Cardiac muscle cell (in vitro differentiated cells and primary cell): ENCODE results near the gene UBN2. TPM values are rescaled to one million over a fixed set of nuclear protein-coding genes. Genes with fewer than 3 reads are reported as not detected.
A peak's percentile ranks its signal among the peaks of the same experiment; 100 is the strongest.
"Not testable (repeated sequence)": the region's sequence is repeated elsewhere in the genome, so short reads cannot be mapped to it uniquely, and the experiment has no call there.

Experiments used
- DNase-seq, 2 donors: peaks; one replicate each; pipeline versions ENCODE4 v3.0.0 to v3.0.0-alpha.2; 2010 to 2017; ENCODE audit warnings: low read depth in 1 of 2, low spot score in 1 of 2
- H3K27ac ChIP-seq: fragments of 200-600 bp; sonication (generic); 2 replicates; pipeline ENCODE4 v1.5.1; 2016
- H3K27me3 ChIP-seq: fragments of 200-600 bp; sonication (generic); 2 replicates; pipeline ENCODE4 v1.6.0; 2016; ENCODE audit warnings: control low read depth
- H3K36me3 ChIP-seq: fragments of 200-600 bp; sonication (generic); 2 replicates; pipeline ENCODE4 v1.5.1; 2016; ENCODE audit warnings: control low read depth
- H3K4me1 ChIP-seq: fragments of 200-600 bp; sonication (generic); 2 replicates; pipeline ENCODE4 v1.8.1; 2017; ENCODE audit warnings: low read depth, mild to moderate bottlenecking, mixed run types
- H3K4me3 ChIP-seq: fragments of 200-600 bp; sonication (generic); 2 replicates; pipeline ENCODE4 v1.5.1; 2016; ENCODE audit warnings: mild to moderate bottlenecking
- H3K9me3 ChIP-seq: fragments of 200-600 bp; sonication (generic); 2 replicates; pipeline ENCODE4 v1.5.1; 2017; ENCODE audit warnings: low read depth, mild to moderate bottlenecking, control low read depth
- CTCF ChIP-seq: IDR thresholded peaks from 2 replicates; pipeline ENCODE4 v1.5.1; 2012; ENCODE audit warnings: low read depth, mild to moderate bottlenecking, low read length
- polyA plus RNA-seq: library from polyadenylated mRNA; unstranded; fragments of >200 nt; fragmentation: Nextera tagmentation; extraction: Ambion mirVana; gene quantifications from 2 replicates; pipeline ENCODE4 v1.2.1, GENCODE V29; 2016
- total RNA-seq: library from RNA; depleted of rRNA; stranded (reverse); fragments of >200 nt; gene quantifications from 2 replicates; pipeline ENCODE4 v1.2.3, GENCODE V29; 2016

Gene UBN2
- total and polyA plus RNA-seq, 2 experiments from 2014 or later = 5.5 to 11.2 TPM

- Histone ChIP-seq H3K27ac (no peak overlapping the region), H3K27me3 (no peaks in the 10 kb centered on the region), H3K4me1 (no peaks in the 10 kb centered on the region), H3K4me3 (no peak overlapping the region), H3K36me3 (no peaks in the 10 kb centered on the region), H3K9me3 (no peaks in the 10 kb centered on the region)
- TF ChIP-seq CTCF = no peak
- no peak for DNase-seq
Observed at GRCh38 chr7:139329119-139329518, 98.1 kb downstream of the UBN2 start.

GRCh38 chr7:139330333-139331030 lies 99.4 kb downstream of the UBN2 start:
- no peak overlapping the region for H3K4me3 ChIP-seq
- no peaks in the 10 kb centered on the region for H3K4me1 ChIP-seq
- H3K27ac ChIP-seq = no peak overlapping the region
- H3K36me3 ChIP-seq = no peaks in the 10 kb centered on the region
- no peaks in the 10 kb centered on the region for H3K9me3 ChIP-seq
- H3K27me3 ChIP-seq = no peaks in the 10 kb centered on the region
- DNase-seq = no peak
- no peak for TF ChIP-seq CTCF

- Histone ChIP-seq H3K4me1 (no peaks in the 10 kb centered on the region), H3K27ac (no peak overlapping the region), H3K4me3 (no peak overlapping the region), H3K36me3 (no peaks in the 10 kb centered on the region), H3K27me3 (no peaks in the 10 kb centered on the region), H3K9me3 (no peaks in the 10 kb centered on the region)
- TF ChIP-seq CTCF = no peak
- DNase-seq = peak in 1 of 2 donors; percentile 40
Observed at GRCh38 chr7:139332697-139333359, 101.8 kb downstream of the UBN2 start.

- not testable (repeated sequence) for H3K27ac ChIP-seq, H3K4me3 ChIP-seq, H3K4me1 ChIP-seq
Observed at GRCh38 chr7:139333443-139333842, 102.4 kb downstream of the UBN2 start.

GRCh38 chr7:139334399-139335150 lies 103.5 kb downstream of the UBN2 start:
- Histone ChIP-seq H3K27me3 (no peaks in the 10 kb centered on the region), H3K4me3 (no peak overlapping the region), H3K27ac (no peak overlapping the region), H3K36me3 (no peaks in the 10 kb centered on the region), H3K4me1 (no peaks in the 10 kb centered on the region), H3K9me3 (no peaks in the 10 kb centered on the region)
- no peak for TF ChIP-seq CTCF
- no peak for DNase-seq

More at GRCh38 chr7:139333443-139333842, 102.4 kb downstream of the UBN2 start:
- H3K9me3 ChIP-seq, DNase-seq, H3K36me3 ChIP-seq, H3K27me3 ChIP-seq: not testable (repeated sequence)

GRCh38 chr7:139339025-139339424 lies 108.0 kb downstream of the UBN2 start:
- Histone ChIP-seq H3K4me3 (no peak overlapping the region), H3K4me1 (no peaks in the 10 kb centered on the region)

More at GRCh38 chr7:139339025-139339424, 108.0 kb downstream of the UBN2 start:
- no peaks in the 10 kb centered on the region for H3K9me3 ChIP-seq
- no peaks in the 10 kb centered on the region for H3K27me3 ChIP-seq
- DNase-seq = no peak
- no peak for TF ChIP-seq CTCF
- no peaks in the 10 kb centered on the region for H3K36me3 ChIP-seq
- H3K27ac ChIP-seq = no peak overlapping the region
